Subcutaneous adipose tissue (tissue), 4 donors: ENCODE results near the gene CCDC148. TPM values are rescaled to one million over a fixed set of nuclear protein-coding genes. Genes with fewer than 3 reads are reported as not detected.

ENCODE experiments used
- CTCF ChIP-seq: fragments of 450-650 bp; IDR thresholded peaks from one replicate; pipeline ENCODE4 v1.5.1; 2016; ENCODE audit warnings: low read depth, mild to moderate bottlenecking, control low read depth, antibody characterized with exemption, moderate library complexity
- total RNA-seq, 4 donors: library from RNA; depleted of rRNA; stranded (reverse); fragments of >200 nt; gene quantifications; one replicate each; pipeline ENCODE4 v1.1.0, GENCODE V29; 2016

The CCDC148 gene
- total RNA-seq, 4 donors from 2014 or later: 0.51 to 2.0 (median 1.3) TPM

DNA sequence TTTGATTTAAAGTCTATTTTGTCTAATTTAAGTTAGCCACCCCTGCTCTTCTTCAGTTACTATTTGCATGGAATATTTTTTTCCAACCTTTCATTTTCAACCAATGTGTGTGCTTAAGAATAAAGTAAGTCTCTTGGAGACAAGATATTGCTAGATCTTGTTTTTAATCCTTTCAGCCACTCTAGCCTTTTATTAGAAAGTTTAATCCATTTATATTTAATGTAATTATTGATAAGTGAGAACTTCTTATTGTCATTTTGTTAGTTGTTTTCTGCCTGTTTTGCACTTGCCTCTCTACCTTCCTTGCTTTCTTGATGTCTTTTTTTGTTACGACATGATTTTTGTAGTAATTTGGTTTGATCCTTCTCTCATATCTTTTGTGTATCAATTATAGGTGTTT, 46.4 kb downstream of the CCDC148 start:
- TF ChIP-seq CTCF: no peak

GRCh38 chr2:158407031-158407430, 49.5 kb downstream of the CCDC148 start:
- no peak for TF ChIP-seq CTCF

- no peak for TF ChIP-seq CTCF
Observed at GRCh38 chr2:158405341-158405740, 51.2 kb downstream of the CCDC148 start.

- TF ChIP-seq CTCF: no peak
Observed at GRCh38 chr2:158403237-158403636, 53.3 kb downstream of the CCDC148 start.

DNA sequence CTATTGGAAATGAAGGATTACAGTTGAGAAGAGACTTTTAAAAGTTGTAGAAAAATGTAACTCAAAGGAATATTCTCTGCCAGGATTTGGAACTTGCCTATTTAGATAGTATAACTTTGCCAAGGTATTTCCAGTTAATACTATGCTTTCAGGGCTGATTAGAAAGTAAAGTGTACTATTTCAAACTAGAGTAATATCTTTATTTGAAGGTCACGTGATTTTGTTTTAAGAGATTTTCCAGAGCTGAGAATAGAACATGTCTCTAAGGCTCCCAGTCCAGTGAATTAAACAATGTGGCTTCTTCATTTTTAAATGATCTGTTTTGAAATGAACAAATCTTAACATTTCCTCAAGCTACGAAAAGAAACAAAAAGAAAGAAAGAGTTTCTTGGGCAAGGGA, 53.9 kb downstream of the CCDC148 start:
- TF ChIP-seq CTCF: no peak

DNA sequence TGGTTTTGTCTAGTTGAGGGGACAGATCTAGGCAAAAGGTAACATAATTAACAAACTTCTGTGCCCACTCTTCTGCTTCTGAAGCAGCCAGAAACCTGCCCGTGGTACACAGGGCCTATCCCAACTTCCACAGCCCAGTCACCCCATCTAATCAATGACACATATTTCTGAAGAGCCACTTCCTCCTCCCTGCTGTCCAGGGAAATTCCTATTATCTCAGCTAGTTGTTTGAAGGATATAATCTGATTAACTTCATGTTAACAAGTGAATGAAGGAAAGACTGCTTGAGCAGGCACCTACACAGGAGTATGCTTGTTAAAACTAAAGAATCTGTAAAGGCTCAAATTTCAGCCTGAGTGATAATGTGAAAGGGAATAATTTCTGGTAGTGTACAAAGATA, 61.4 kb downstream of the CCDC148 start:
- no peak for TF ChIP-seq CTCF

- TF ChIP-seq CTCF: no peak
Observed at GRCh38 chr2:158394453-158394852, 62.1 kb downstream of the CCDC148 start.
